Limb (tissue), 2 donors: ENCODE data around the gene P2RY6.

Experiments used
- DNase-seq, 2 donors: peaks; one replicate each; pipeline ENCODE4 v3.0.0-alpha.2; 2016; ENCODE audit errors: extremely low spot score in 2 of 2

The P2RY6 gene

DNA sequence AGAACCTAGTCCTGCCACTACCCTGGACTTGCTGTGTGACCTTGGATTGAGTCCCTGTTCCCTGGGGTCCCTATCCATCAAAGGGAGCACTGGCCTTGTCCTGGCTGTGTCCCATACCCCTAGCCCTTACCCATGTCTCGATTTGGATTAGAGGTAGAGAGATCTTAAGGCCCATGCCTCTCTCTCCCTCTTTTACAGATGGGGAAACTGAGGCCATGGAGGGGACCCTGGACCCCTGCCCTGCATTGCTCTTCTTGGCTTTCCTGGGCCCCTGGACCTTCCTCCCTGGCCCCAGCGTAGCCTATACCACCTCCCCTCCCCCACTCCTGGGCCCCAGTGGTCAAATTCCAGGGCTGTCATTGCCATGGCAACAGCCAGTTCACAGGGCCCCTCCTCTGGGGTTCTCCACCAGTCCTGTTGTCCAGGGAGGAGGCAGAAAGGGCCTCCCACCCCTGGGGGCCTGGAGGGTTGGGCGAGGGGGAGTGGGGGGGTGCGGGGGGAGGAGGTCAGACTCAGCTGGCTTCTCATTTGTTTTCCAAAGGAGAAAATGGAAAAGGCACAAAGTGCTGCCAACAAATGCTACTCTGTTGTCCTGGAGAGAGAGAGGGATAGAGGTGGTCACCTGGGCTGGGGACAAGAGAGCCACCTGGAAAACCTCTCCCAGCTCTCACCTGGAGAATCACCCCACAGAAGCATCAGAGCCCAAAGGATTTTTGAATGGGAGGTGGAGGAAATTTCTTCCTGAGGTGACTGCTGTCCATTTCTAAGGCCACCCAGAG lies 59.2 kb downstream of the P2RY6 start:
- peak in 1 of 2 donors; percentile 62 for DNase-seq

DNA sequence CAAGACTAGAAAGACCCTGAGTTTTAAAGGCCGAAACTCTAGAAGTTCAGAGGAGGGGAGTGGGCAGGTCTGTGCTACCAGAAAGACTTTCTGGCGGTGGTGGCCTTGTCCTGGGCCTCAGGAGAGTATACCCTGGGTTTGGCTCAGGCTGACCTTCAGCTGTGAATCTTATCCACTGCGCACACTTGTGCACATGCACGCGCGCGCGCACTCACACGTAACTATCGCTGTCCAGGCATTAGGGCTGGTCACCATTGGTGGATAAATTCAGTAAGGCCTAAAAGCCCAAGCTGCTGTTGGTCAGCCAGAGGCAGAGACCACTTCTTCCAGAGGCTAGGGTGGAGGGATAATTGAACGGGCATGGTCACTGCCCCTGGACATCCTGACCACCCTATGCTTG lies 61.0 kb downstream of the P2RY6 start:
- no peak for DNase-seq

DNA sequence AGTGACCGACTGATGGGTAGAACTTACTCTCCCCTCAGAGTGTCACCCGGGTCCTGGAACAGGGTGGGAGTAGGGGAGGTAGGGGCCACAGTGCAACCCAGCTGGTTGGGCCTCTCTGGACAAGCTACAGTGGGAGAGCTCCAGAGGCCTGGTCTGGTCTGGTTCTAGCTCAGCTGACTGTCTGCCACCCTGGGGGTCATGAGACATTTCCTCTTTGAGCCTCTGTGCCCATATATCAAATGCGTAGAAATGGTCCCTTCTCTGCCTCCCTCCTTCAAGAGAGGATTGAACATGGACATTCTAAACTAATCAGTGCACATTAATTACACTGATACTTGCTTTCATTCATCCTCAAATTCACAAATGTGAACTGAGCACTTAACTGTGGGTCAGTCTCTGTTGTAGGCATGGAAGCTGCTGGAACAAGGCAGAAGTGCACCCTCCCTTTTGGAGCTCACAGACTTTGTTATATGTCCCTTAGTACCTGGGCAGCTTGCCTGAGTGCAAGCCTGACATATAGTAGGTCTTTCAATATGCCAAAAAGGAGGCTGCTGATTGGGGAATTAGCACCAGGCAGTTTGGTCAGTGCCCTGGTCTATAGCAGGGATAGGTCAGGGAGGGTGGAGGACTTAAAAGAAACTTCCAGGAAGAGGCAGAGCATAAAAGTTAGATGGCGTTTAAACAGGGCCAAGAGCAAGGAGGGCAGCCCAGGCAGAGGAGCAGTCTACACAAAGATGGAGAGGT lies 61.7 kb downstream of the P2RY6 start:
- DNase-seq: no peak

DNA sequence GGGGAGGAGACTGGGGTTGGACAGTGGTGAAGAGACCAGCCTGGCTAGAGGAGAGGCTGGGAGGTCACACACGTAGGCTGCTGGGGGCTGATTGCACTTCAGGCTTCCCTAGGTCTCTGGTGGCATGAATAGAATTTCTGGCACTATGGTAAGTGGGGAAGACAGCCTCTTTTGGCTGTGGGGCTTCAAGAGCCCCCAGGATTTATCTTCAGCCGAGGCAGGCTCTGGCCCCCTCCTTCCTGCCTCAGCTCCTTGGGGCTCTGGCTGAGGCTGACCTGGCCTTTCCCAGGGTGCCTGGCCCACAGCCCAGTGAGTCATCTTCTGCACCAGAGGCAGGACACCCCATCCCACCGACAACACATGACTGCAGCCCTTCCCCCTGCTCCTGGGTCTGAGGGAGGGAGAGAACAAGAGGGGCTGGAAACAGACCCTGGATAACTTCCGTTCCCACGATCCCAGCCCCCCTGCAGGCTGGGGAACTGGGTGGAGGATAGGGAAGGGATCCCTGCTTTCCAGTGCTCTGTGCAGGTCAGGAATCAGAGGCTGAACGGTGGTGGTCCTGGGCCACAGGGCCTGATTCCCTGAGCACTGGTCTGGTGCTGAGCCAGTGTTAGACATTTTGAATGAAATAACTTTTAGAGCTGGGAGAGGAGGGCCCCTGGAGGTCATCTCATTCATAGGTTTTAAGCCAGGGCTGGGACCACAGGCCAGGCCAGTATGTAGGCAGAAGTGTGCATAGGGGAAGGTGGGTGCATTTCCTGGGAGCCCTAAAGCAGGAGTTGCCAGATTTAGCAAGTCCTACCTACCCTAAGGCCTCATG lies 62.5 kb downstream of the P2RY6 start:
- peak in 1 of 2 donors; percentile 62 for DNase-seq

DNA sequence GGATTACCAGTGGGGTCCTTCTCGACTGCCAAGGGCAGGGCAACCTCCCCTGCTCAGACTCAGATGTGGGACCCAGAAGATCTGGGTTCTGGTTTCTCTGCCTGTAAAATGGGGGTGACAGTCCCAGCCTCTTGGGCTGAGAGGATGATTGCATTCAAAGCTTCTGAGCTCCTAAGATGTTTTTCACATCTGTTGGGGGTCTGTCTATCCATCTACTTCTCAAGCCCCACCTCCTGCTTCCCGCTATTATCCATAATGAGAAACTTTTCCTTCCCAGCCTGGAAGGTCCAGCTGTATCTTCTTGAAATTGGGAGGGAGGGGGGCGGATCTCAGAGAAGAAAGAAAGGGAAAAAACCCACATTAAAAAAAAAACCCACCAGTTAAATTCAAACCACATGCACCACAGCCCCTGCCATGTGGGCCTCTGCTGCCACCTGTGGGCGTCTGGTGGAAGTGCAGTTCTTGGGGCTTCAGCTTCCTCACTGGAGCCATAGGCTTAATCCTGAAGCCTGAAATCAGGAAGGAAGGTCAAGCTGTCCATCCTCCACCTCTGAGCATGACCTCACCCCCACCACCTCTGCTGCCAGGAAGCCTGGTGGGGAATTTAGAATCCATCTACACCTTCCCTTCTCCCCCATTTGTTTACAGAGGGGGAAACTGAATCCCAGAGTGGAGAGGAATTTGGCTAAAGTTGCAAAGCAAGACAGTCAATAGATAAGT lies 63.2 kb downstream of the P2RY6 start:
- DNase-seq: peak; percentile 87 to 94

DNA sequence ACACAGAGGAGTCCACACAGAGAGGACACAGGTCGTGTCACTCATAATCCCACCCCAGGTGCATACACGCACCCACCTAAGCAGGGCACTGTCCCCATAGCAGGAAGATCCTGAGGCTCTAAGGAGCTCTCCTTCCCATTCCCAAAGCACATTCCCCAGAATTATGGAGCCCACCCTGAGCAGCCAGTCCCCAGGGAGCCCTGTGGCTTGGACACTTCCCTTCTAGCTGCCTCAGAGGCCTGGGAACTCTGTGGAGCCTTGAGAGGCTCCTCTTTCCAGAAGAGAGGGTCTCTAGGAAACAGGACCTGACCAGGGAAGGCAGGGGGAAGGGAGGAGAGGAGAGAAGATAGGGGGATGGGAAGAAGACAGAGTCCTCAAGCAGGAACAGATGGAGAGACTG lies 65.7 kb downstream of the P2RY6 start:
- no peak for DNase-seq

DNA sequence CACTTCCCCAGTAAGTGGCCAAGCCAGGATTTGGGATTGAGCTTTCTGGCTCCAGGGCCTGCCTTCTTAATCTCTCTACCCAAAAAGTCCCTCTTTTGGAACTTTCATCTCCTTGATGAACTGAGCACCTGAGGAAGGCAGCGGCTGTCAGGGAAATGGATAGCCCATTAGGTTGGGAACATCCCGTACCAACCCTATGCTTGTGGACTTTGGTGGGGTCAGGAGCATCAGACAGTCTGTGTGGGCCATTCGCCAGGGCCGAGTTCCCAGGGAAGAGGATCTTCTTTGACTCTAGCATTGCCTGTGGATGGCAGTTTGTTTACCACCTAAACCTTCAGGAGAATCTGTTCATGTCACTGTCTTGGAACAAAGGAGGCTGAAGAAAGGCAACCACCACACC lies 66.1 kb downstream of the P2RY6 start:
- DNase-seq: no peak

DNA sequence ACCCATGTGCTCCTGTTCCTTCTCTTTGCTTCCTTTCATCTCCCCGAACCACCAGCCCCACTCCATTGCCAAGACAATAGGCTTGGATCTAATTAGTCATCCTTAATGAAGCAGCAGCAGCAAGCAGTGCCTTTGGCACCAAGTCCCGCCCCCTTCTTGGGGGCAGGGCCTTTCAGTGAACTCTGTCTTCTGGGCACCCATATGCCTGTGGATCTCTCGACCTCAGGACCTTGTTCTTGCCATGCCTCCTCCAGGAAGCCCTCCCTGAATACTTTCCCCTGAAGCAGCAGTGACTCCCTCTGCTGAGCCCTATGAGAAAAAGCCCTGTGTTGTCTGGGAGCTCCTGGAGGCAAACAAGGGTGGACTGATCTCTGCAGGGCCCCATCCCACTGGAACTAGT lies 68.0 kb downstream of the P2RY6 start:
- DNase-seq: no peak

DNA sequence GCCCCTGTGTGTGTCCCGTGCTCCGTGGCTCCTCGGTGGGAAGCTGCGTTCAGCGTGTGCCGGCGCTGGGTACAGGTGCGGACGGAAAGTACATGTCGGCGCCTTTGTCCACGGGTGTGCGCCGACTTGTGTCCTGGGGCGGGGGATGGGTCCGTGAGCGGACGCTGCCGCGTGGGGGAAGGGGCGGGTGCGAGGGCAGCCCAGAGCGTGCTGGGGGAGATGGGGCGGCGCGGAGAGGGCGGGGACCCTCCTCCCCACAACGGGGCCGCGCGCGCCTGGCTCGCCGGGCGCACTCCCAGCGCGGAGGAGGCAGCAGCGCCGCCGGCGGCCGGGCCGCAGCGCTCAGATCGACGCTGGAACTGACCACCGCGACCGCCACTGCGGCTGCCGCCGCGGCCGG lies 70.5 kb downstream of the P2RY6 start:
- DNase-seq: peak; percentile 15 to 63

DNA sequence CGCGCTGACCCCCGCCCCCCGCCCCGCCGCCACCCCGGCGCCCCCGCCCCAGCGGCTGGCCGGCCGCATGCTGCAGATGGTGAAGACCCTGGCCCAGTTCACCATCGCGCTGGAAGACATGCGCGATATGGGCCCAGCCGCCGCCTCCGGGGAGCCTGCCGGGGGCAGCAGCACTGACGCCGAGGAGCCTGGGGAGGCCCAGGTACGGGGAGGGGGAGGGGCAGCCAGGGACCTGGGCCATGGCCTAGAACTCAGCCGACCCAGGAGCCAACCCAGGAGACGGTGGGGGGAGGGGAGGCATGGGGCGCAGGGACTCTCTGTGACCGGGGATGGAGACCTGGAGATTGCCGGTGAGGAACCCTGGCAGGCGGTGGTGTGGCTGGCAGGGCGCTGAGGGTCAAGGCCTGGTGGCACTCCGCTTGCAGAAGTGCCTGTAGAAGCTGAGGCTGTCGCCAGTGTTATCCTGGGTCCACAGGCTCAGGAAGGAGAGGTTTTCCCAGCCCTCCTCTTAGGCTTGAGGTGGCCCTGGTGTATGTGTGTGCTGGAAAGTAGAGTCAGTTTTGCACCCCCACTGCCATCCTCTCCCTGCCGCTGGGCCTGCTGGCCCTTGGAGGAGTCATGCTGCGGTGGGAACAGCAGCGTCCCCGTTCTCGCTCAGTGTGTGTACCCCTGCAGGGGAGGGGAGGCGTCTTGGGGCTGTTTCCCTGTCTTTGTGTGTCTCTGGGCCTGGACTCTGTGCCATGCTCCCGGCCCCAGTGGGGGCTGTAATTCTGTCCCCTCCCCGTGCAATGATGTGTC lies 71.1 kb downstream of the P2RY6 start:
- DNase-seq: no peak

DNA sequence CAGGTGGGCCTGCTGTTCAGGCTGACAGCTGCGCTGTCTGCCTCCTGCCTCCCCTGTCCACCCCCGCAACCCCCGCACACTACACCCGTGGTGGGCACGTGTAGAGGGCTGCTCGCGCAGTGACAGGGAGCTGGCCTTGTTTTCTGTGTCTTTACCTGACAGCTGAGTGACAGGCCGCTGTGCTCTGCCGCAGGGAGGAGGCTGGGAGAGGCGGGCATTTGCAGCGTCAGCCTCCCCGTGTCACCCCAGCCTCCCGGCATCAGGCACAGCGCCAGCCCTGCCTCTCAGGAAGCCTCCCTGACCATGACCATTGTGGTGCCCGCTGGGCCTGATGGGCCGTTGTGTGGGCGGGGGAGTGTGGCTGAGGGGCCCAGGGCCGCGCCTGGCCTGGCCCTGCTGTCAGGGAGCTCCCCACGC lies 72.1 kb downstream of the P2RY6 start:
- DNase-seq: no peak

DNA sequence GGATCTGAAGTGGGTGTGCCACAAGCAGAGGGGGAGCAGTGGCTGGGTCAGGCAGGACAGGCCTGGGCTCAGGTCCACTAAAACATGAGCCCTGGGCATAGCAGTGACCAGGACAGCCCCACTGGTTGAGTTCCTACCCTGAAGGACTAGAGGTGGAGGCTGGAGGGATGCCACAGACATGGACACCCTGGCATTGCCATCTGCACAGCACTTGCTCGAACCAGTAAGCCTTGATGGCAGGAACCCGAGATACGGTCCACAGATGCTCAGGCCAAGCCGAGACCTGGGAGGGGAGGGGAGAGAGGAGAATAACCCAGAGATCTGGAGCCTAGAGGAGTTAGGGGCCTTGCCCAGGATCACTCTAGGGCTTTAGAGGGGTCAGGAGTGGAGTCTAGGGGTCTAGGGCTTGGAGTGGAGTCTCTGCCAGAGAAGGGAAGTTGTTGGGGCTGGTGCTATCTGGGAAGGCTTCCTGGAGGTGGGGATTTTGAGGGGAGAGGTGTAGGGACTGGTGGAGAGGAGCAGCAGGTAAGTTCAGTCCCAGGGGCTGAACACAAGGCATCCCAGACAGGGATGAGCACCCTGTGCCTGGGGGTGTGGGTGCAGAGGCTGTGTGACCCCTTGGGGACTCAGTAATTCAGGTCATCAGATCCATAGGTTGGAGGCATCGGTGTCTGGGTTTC lies 73.5 kb downstream of the P2RY6 start:
- DNase-seq: no peak

DNA sequence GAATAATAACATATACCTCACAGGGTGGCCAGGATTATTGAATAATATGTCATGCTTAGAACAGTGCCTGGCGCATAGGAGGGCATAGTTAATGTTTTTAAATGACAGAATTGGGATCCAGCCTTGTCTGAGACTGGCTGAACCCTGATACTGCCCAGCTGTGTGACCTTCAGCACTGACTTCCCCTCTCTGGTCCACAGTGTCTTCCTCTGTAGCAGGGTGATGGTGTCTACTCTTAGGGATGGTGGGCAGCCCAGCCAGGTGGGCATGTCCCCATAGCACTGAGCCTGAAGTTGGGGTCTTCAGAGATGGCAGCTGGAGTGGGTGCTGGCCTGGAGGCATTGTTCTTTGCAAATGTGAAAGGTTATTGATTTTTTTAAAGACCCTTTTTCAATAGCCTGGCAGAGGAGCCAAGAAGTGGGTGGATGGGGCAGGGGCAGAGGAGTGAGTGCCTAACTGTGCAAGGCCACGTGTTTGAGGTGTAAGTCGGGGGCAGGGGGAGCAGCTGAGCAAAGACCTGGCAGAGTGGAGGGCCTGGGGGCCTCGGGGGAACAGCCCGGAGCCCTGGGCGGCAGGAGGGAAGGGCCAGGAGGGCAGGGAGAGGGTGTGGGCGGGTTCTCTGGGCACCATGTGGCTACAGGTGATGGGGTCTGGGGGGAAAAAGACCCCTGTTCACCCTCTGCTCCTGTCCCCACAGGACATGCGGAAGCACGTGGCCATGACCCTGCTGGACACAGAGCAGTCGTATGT lies 74.2 kb downstream of the P2RY6 start:
- DNase-seq: no peak

DNA sequence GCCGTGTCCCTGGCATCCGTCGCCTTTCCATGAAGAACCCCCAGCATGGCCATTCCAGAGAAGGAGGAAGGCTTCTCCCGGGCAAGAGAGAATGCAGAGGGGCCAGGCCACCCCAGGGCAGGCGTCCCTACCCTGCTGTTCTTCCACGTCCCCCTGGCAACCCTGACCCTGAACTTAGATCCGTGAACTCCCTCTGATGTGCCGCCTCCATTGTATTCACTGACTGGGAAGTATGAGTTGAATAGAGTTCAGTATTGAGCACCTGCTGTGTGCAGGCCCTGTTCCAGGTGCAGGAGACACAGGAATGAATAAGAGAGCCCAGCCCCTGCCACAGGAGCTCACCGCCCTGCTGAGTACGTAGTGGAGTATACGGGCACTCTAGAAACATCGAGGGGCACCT lies 74.9 kb downstream of the P2RY6 start:
- DNase-seq: no peak
